HUES64 (cell line): Measurements from ENCODE around the gene HUNK. TPM values are rescaled to one million over a fixed set of nuclear protein-coding genes. Genes with fewer than 3 reads are reported as not detected.

Experiments used
- H3K27ac ChIP-seq: 2 replicates; pipeline ENCODE4 v1.7.0; 2013; ENCODE audit warnings: low read depth, low read length, inconsistent platforms
- H3K27me3 ChIP-seq: 2 replicates; pipeline ENCODE4 v1.6.1; 2013; ENCODE audit warnings: mild to moderate bottlenecking, low read length; ENCODE audit not compliant: insufficient read depth
- H3K36me3 ChIP-seq: 2 replicates; pipeline ENCODE4 v1.6.1; 2013; ENCODE audit warnings: mild to moderate bottlenecking, low read length; ENCODE audit not compliant: insufficient read depth
- H3K4me1 ChIP-seq: 2 replicates; pipeline ENCODE4 v1.6.1; 2013; ENCODE audit warnings: mild to moderate bottlenecking, low read length, moderate library complexity; ENCODE audit not compliant: insufficient read depth
- H3K4me3 ChIP-seq: 2 replicates; pipeline ENCODE4 v1.5.1; 2013; ENCODE audit warnings: mild to moderate bottlenecking, low read length, moderate library complexity
- H3K9ac ChIP-seq: 2 replicates; pipeline ENCODE4 v1.6.1; 2013; ENCODE audit warnings: mild to moderate bottlenecking, low read depth, low read length
- H3K9me3 ChIP-seq: 2 replicates; pipeline ENCODE4 v1.6.1; 2013; ENCODE audit warnings: low read depth, low read length; ENCODE audit not compliant: insufficient read depth
- WGBS: fragments of 150-250, 120-280 bp; methylation state at CpG from one replicate; pipeline ENCODE4 v1.1.7; 2013; ENCODE audit warnings: missing lambda C conversion rate; 5-methylcytosine and 5-hydroxymethylcytosine counted together
- polyA plus RNA-seq, 2 experiments: library from polyadenylated mRNA; stranded (reverse); fragments of 50-300 nt; gene quantifications; one replicate each; pipeline ENCODE4 v1.2.3, GENCODE V29; 2013

Gene HUNK
- polyA plus RNA-seq (2013, experiment 1 of 2) = 5.5 TPM
- polyA plus RNA-seq (2013, experiment 2 of 2) = 6.5 TPM

DNA sequence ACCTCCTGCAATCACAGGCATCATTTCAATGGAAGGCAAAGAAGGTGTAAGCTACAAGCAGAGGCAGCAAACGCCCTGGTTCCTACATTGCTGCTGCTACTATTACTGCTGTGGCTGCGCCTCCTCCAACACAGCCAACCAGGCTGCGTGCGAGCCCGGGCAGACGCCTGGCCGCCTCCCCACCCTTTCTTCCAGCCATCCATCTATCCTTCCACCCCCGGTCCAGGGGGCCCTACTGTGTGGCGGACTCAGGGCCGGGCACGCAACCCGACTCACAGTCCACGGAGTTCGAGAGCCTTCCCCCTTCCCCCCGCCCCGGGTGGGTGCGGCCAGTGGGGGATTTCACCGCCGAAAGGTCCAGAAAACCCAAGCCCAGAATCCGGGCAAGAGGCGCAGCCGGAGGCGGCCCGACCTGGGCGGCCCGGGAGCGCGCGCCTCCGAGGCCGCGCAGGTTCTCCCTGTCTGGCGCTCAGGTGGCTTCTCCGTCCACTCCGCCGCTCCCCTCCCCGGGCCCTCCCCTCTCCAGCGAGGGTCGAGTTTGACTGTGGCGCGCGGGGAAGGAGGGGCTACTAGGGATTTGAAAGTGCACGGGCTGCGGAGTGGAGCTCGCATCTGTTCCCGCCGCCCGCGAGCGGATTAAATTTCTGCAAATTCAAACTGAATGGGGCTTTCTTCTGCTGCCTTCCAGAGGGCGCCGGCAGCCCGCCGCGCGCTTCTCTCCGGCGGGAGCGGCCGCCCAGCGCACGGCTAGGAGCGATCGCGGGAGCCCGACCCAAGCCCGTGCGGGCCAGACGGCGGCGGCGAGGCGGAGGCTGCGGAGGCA is at the start of gene HUNK:
HUNK (plus strand) TSS at position 569 of the 823 bp plus-strand sequence. CDS start 655 bp downstream, outside the sequence.
- Histone ChIP-seq H3K9me3 (no peaks in the 10 kb centered on the region), H3K4me1 (peaks cover 33% of the 10 kb centered on the region), H3K27ac (peak within 1 kb of the TSS; percentile 43), H3K9ac (peak within 1 kb of the TSS; percentile 65), H3K4me3 (peak within 1 kb of the TSS; percentile 60), H3K36me3 (no peaks in the 10 kb centered on the region), H3K27me3 (peaks cover 24% of the 10 kb centered on the region)
- under 1% methylated on average over 74 of the region's 74 CpGs for WGBS

DNA sequence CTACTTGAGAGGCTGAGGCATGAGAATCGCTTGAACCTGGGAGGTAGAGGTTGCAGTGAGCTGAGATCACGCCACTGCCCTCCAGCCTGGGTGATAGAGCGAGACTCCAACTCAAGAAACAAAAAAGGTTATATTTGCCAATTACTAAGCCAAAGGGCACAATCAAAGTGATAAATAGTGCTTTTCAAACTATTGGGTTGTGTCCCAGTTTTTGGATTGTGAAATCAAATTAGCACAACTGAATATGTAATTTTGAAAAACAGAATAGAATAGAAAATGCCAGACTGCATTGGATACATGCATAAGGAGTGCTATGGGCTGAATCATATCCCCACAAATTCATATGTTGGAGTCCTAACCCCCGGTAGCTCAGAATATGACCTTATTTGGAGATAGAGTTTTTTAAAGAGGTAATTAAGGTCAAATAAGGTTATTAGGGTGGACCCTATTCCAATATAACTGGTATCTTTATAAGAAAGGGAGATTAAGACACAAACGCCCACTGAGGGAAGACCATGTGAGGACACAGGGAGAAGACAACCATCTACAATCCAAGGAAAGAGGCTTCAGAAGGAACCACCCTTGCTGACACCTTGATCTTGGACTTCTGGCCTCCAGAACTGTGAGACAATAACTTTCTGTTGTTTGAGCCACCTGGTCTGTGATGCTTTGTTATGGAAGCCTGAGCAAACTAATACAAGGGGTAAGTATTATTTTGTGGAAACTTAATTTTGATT is 42.9 kb upstream of the HUNK start:
- Histone ChIP-seq H3K4me3 (no peak overlapping the region), H3K36me3 (no peaks in the 10 kb centered on the region), H3K9ac (no peak overlapping the region), H3K27me3 (no peaks in the 10 kb centered on the region), H3K9me3 (no peaks in the 10 kb centered on the region), H3K27ac (no peak overlapping the region), H3K4me1 (no peaks in the 10 kb centered on the region)
- 92% methylated on average over 5 of the region's 5 CpGs for WGBS

GRCh38 chr21:31830701-31831100 is 42.1 kb upstream of the HUNK start:
- Histone ChIP-seq H3K27ac (no peak overlapping the region), H3K4me3 (no peak overlapping the region), H3K27me3 (no peaks in the 10 kb centered on the region), H3K4me1 (no peaks in the 10 kb centered on the region), H3K36me3 (no peaks in the 10 kb centered on the region), H3K9me3 (no peaks in the 10 kb centered on the region), H3K9ac (no peak overlapping the region)
- WGBS = 86% methylated on average over 3 of the region's 4 CpGs

GRCh38 chr21:31837041-31837440 is 35.8 kb upstream of the HUNK start:
- Histone ChIP-seq H3K27ac (no peak overlapping the region), H3K4me3 (no peak overlapping the region), H3K27me3 (no peaks in the 10 kb centered on the region), H3K9ac (no peak overlapping the region), H3K36me3 (no peaks in the 10 kb centered on the region), H3K9me3 (no peaks in the 10 kb centered on the region), H3K4me1 (no peaks in the 10 kb centered on the region)

- Histone ChIP-seq H3K4me1 (no peaks in the 10 kb centered on the region), H3K27me3 (no peaks in the 10 kb centered on the region), H3K9ac (no peak overlapping the region), H3K36me3 (no peaks in the 10 kb centered on the region), H3K27ac (no peak overlapping the region), H3K4me3 (no peak overlapping the region), H3K9me3 (no peaks in the 10 kb centered on the region)
- WGBS = 93% methylated on average over 3 of the region's 3 CpGs
Observed at GRCh38 chr21:31837618-31838390, 35.0 kb upstream of the HUNK start.

- H3K4me1 ChIP-seq = no peaks in the 10 kb centered on the region
- no peaks in the 10 kb centered on the region for H3K9me3 ChIP-seq
- WGBS = 93% methylated on average over 3 of the region's 5 CpGs
- H3K27ac ChIP-seq = no peak overlapping the region
- H3K36me3 ChIP-seq = no peaks in the 10 kb centered on the region
- no peak overlapping the region for H3K4me3 ChIP-seq
- no peak overlapping the region for H3K9ac ChIP-seq
- no peaks in the 10 kb centered on the region for H3K27me3 ChIP-seq
Observed at GRCh38 chr21:31838586-31839355, 34.0 kb upstream of the HUNK start.

- H3K27ac ChIP-seq = no peak overlapping the region
- no peaks in the 10 kb centered on the region for H3K9me3 ChIP-seq
- H3K4me1 ChIP-seq = peaks cover 13% of the 10 kb centered on the region
- H3K36me3 ChIP-seq = no peaks in the 10 kb centered on the region
- H3K9ac ChIP-seq = no peak overlapping the region
- no peaks in the 10 kb centered on the region for H3K27me3 ChIP-seq
- H3K4me3 ChIP-seq = no peak overlapping the region
Observed at GRCh38 chr21:31844206-31844605, 28.6 kb upstream of the HUNK start.

DNA sequence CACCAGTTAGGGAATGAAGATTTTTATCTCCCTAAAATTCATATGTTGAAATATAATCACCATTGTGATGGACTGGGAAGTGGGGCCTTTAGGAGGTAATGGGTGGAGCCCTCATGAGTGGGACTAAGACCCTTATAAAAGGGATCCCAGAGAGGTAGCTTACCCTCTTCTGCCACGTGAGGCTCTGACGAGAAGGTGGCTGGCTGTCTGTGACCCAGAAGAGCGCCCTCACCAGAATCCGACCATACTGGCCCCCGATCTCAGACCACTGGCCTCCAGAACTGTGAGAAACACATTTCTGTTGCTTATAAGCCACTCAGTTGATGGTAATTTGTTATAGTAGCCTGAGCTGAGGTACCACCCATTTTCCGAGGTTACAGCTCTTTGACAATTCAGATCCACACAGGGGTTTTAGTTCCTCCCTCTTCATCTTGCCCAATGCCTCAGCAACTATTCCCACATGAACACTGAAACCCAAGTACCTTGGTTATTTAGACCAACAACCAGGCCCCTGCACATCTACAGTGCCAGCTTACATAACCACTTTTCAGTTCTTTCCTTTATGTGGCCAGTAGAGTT is 27.6 kb upstream of the HUNK start:
- H3K9ac ChIP-seq = no peak overlapping the region
- no peak overlapping the region for H3K27ac ChIP-seq
- WGBS = 68% methylated on average over 6 of the region's 6 CpGs
- H3K4me1 ChIP-seq = peaks cover 13% of the 10 kb centered on the region
- no peaks in the 10 kb centered on the region for H3K36me3 ChIP-seq
- H3K4me3 ChIP-seq = no peak overlapping the region
- no peaks in the 10 kb centered on the region for H3K9me3 ChIP-seq
- H3K27me3 ChIP-seq = no peaks in the 10 kb centered on the region

DNA sequence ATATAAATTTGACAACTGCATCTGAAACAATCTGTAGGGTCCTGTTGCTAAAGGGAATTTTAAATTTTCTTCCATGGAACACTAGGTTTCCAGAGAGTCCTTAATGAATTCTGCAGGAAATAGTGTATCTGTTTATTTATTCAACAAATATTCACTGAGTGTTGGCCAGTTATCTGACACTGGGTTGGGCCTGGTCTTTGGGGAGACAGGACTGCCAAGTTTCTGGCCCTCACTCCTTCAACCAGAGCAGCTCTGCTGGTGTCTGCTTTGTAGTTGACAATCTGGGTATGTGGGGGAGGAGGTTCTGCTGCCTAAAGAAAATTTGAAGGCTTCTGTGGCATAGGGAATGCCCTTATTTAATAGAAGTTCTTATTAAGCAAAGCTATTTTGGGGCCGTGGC is 26.1 kb upstream of the HUNK start:
- WGBS = 89% methylated on average over 1 of the region's 1 CpG
- Histone ChIP-seq H3K4me1 (peaks cover 13% of the 10 kb centered on the region), H3K27me3 (no peaks in the 10 kb centered on the region), H3K36me3 (no peaks in the 10 kb centered on the region), H3K4me3 (no peak overlapping the region), H3K9me3 (no peaks in the 10 kb centered on the region), H3K27ac (no peak overlapping the region), H3K9ac (no peak overlapping the region)

DNA sequence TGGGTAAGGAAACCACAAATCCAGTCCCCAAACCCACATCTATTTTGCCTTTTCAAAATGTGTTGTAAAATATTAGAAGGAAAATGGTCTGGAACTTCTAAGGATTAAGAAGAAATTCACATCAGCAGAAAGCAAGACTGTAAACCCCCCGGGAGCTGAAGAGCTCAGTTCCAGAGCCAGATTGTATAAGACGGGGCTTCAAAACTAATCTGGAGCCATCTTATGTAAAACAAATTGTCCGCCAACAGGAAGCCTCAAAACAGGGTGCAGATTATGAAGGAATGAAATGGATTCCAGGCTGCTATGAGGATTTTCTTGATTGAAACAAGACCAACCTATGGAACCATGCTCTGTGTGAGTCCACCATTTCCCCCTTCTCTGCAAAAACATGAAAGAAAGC is 25.1 kb upstream of the HUNK start:
- no peaks in the 10 kb centered on the region for H3K9me3 ChIP-seq
- H3K27me3 ChIP-seq = no peaks in the 10 kb centered on the region
- 93% methylated on average over 3 of the region's 3 CpGs for WGBS
- no peak overlapping the region for H3K27ac ChIP-seq
- H3K36me3 ChIP-seq = no peaks in the 10 kb centered on the region
- H3K9ac ChIP-seq = no peak overlapping the region
- no peak overlapping the region for H3K4me3 ChIP-seq
- peaks cover 13% of the 10 kb centered on the region for H3K4me1 ChIP-seq
